Measurements from ENCODE around the gene DLG2. TPM values are rescaled to one million over a fixed set of nuclear protein-coding genes. Genes with fewer than 3 reads are reported as not detected.
"Not testable (repeated sequence)": the region's sequence is repeated elsewhere in the genome, so short reads cannot be mapped to it uniquely, and the experiment has no call there.

DLG2 gene
- total RNA-seq, 1 donor from 2014 or later = 0.40 TPM

- DNase-seq (ENCODE audit: low read depth in 2 of 2) = no peak
Observed at GRCh38 chr11:85459304-85459703, 167.8 kb downstream of the DLG2 start.

DNA sequence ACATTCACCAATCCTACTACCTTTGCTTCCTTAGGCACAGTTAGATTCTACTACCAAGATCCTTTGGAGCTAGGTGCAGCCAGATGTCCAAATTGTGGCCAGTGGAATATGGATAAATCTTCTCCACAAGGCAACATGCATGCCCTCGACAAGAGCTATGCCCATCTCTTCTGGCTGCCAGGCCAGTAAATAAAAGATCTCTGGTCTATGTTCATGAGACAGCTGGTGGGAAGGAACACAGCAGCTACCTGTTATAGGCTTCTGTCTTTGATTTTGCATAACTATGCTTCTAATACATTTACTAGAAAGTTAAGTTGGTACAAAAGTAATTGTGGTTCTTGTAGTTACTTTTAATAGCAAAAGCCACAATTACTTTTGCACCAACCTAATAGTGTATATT is 182.7 kb downstream of the DLG2 start:
- no peak for DNase-seq (ENCODE audit: low read depth in 2 of 2)

- DNase-seq (ENCODE audit: low read depth in 2 of 2) = no peak
Observed at GRCh38 chr11:85440273-85440672, 186.9 kb downstream of the DLG2 start.

GRCh38 chr11:85438328-85438727 is 188.8 kb downstream of the DLG2 start:
- no peak for DNase-seq (ENCODE audit: low read depth in 2 of 2)

- no peak for DNase-seq (ENCODE audit: low read depth in 2 of 2)
Observed at GRCh38 chr11:85431319-85431718, 195.8 kb downstream of the DLG2 start.

GRCh38 chr11:85423794-85424193 is 203.3 kb downstream of the DLG2 start:
- no peak for DNase-seq (ENCODE audit: low read depth in 2 of 2)

DNA sequence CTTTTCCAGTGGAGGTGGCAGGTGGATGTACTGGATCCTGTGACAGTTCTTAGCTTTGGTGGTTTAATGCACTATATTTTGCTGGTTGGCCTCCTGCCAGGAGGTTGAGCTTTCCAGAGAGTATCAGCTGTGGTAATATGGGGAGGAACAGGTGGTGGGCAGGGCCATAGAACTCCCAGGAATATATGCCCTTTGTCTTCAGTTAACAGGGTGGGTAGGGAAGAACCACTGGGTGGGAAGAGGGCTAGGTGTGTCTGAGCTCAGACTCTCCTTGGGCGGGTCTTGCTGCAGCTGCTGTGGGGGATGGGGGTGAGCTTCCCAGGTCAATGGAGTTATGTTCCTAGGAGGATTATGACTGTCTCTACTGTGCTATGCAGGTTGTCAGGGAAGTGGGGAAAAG is 203.8 kb downstream of the DLG2 start:
- DNase-seq (ENCODE audit: low read depth in 2 of 2) = no peak

GRCh38 chr11:85414175-85414574 is 213.0 kb downstream of the DLG2 start:
- DNase-seq (ENCODE audit: low read depth in 2 of 2) = no peak

- no peak for DNase-seq (ENCODE audit: low read depth in 2 of 2)
Observed at GRCh38 chr11:85407648-85408047, 219.5 kb downstream of the DLG2 start.

GRCh38 chr11:85406841-85407240 is 220.3 kb downstream of the DLG2 start:
- no peak for DNase-seq (ENCODE audit: low read depth in 2 of 2)

GRCh38 chr11:85406316-85406715 is 220.8 kb downstream of the DLG2 start:
- DNase-seq (ENCODE audit: low read depth in 2 of 2) = no peak

GRCh38 chr11:85395515-85396055 is 231.6 kb downstream of the DLG2 start:
- not testable (repeated sequence) for DNase-seq (ENCODE audit: low read depth in 2 of 2)

DNA sequence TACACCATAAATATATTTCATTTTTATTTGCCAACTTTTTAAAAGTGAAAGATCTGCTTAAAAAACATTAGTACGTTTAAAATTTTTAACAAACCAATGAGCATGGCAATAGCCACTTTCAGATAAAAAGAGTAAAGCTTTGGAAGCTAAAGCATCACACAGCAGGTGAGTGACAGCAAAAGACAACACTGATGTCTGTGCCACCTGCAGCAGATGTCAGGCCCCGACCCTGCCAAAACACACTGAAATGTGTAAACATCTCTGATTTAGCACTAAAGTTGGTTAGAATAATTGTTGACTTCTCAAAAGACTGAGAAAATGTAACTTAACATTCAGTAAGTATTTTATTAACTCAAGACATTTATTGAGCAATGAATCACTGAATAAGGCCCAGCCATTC is 232.9 kb downstream of the DLG2 start:
- DNase-seq (ENCODE audit: low read depth in 2 of 2) = no peak

DNA sequence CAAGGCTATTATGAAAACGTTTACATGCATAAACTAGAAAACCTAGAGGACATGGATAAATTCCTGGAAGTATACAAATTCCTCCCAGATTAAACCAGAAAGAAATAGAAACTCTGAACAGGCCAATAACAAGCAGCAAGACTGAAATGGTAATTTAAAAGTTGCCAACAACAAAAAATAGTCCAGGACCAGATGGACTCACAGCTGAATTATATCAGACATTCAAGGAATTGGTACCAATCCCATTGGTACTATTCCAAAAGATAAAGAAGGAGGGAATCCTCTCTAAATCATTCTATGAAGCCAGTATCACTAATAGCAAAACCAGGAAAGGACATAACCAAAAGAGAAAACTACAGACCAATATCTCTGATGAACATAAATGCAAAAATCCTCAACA is 236.0 kb downstream of the DLG2 start:
- DNase-seq (ENCODE audit: low read depth in 2 of 2) = no peak

GRCh38 chr11:85385547-85385946 is 241.6 kb downstream of the DLG2 start:
- no peak for DNase-seq (ENCODE audit: low read depth in 2 of 2)

- no peak for DNase-seq (ENCODE audit: low read depth in 2 of 2)
Observed at GRCh38 chr11:85385111-85385510, 242.0 kb downstream of the DLG2 start.

DNA sequence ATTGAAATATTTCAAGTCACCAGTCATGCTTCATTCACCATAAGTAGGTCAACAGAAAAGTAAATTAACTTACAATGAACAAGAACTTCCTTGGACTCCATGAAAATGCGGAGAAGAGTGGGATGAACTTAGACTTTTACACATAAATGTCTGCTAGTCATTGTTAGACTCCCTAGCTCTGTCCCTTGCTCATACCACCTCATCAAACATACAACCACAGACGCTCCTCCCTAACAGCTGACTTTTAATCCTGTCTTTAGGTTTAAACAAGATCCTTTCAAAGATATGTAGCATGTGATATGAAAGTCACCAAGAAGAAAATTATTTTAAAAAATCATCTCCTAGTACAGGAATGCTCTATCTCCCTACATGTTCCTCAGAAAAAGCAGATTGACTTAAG is 248.1 kb downstream of the DLG2 start:
- DNase-seq (ENCODE audit: low read depth in 2 of 2) = no peak

- no peak for DNase-seq (ENCODE audit: low read depth in 2 of 2)
Observed at GRCh38 chr11:85377901-85378300, 249.2 kb downstream of the DLG2 start.

- no peak for DNase-seq (ENCODE audit: low read depth in 2 of 2)
Observed at GRCh38 chr11:85359859-85360258, 267.3 kb downstream of the DLG2 start.

DNA sequence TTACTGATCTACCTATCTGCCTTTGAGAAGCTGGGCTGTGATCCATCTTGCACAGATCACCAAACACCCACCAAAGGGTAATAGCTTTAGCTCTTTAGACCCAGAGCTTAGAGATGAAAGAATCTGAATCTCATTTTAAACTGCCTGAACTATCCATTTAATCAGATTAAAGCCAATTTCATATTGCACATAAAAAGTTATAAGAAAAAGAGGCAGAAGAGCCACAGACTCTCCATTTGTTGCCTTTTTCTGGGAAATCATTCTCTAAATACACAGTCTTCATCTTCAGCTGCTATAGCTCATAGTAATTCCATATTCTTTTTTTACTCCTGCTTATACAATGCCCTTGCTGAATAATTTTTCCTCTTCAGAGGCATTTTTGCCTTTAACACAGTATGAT is 271.2 kb downstream of the DLG2 start:
- DNase-seq (ENCODE audit: low read depth in 2 of 2) = no peak

DNA sequence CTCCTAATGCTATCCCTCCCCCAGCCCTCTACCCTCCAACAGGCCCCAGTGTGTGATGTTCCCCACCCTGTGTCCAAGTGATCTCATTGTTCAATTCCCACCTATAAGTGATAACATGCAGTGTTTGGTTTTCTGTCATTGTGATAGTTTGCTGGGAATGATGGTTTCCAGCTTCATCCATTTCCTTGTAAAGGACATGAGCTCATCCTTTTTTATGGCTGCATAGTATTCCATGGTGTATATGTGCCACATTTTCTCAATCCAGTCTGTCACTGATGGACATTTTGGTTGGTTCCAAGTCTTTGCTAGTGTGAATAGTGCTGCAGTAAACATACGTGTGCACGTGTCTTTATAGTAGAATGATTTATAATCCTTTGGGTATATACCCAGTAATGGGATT is 277.6 kb downstream of the DLG2 start:
- not testable (repeated sequence) for DNase-seq (ENCODE audit: low read depth in 2 of 2)

GRCh38 chr11:85348945-85349344 is 278.2 kb downstream of the DLG2 start:
- no peak for DNase-seq (ENCODE audit: low read depth in 2 of 2)

- DNase-seq (ENCODE audit: low read depth in 2 of 2) = no peak
Observed at GRCh38 chr11:85347291-85347690, 279.9 kb downstream of the DLG2 start.

GRCh38 chr11:85346484-85346883 is 280.7 kb downstream of the DLG2 start:
- no peak for DNase-seq (ENCODE audit: low read depth in 2 of 2)

Data from lung microvascular endothelial cell (primary cell).